AG09319 (cell line): ENCODE measurements around the gene LRRC27.

Experiments
- DNase-seq: peaks from one replicate; pipeline ENCODE4 v3.0.0-alpha.2; 2010; ENCODE audit warnings: low read depth; ENCODE audit errors: extremely low read depth
- CTCF ChIP-seq: IDR thresholded peaks from 2 replicates; pipeline ENCODE4 v1.5.1; 2011; ENCODE audit warnings: low read depth, mild to moderate bottlenecking, inconsistent platforms, low read length, moderate library complexity

The LRRC27 gene

GRCh38 chr10:132308587-132309470 is 23.2 kb upstream of the LRRC27 start:
- DNase-seq = no peak

GRCh38 chr10:132309471-132309865 is 22.5 kb upstream of the LRRC27 start:
- no peak for TF ChIP-seq CTCF
- no peak for DNase-seq

More at GRCh38 chr10:132308587-132309470, 23.2 kb upstream of the LRRC27 start:
- TF ChIP-seq CTCF = no peak

- TF ChIP-seq CTCF = no peak
- DNase-seq = no peak
These were observed 22.0 kb upstream of the LRRC27 start for GRCh38 chr10:132309879-132310591.

GRCh38 chr10:132310701-132311337 is 21.2 kb upstream of the LRRC27 start:
- TF ChIP-seq CTCF = no peak
- DNase-seq = no peak

GRCh38 chr10:132311338-132311939 is 20.6 kb upstream of the LRRC27 start:
- DNase-seq = no peak
- TF ChIP-seq CTCF = no peak

- DNase-seq = no peak
- no peak for TF ChIP-seq CTCF
These were observed 18.7 kb upstream of the LRRC27 start for GRCh38 chr10:132313305-132313704.

- no peak for TF ChIP-seq CTCF
- no peak for DNase-seq
These were observed 18.1 kb upstream of the LRRC27 start for GRCh38 chr10:132313865-132314264.
